ENCODE measurements around the gene EN2. TPM values are rescaled to one million over a fixed set of nuclear protein-coding genes. Genes with fewer than 3 reads are reported as not detected.
"Not testable (repeated sequence)": the region's sequence is repeated elsewhere in the genome, so short reads cannot be mapped to it uniquely, and the experiment has no call there.

The EN2 gene
- total RNA-seq, 4 donors from 2014 or later, result 0.13 to 0.15 TPM; not detected in 2

DNA sequence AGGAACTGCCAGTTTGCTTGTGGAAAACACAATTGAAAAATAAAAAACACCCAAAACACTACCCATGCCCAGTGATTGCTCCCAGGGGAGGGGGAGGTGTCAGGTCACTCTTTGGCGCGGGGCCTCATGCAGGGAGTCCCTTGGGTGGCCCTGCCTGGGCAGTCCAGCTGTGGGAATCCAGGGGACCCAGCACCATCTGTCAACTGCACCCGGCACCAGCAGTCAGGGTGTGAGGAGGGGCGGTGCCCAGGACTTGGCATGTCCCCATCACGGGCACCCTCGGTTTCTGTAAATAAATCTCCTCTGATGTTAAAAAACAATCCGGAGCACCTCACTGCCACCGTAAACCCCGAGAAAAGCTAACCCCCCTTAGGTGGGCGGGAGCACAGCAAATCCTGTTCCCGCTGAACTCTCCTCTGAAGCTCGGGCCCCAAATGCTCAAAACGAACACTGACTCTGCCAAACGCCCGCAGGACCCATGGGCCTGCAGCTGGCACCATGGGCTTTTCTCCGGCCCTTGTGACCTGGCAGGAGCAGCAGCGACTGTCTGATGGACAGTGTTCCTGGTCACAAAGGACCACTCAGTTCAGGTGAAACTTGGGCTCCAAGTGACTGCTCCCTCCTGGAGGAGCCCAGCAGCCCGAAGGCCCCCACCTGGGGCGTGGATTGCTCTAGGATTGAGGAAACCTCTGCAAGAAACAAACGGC lies 18.5 kb upstream of the EN2 start:
- Histone ChIP-seq H3K4me3 (no peak overlapping the region), H3K27ac (no peak overlapping the region), H3K27me3 (peaks cover 90% of the 10 kb centered on the region), H3K9me3 (no peaks in the 10 kb centered on the region), H3K4me1 (no peaks in the 10 kb centered on the region), H3K36me3 (no peaks in the 10 kb centered on the region)
- TF ChIP-seq POLR2AphosphoS5 (IDR thresholded peaks at IDR 0.05) (no peak), EP300 (IDR thresholded peaks at IDR 0.05) (no peak), POLR2A (IDR thresholded peaks at IDR 0.05) (no peak)
- TF ChIP-seq, protein P1, sequence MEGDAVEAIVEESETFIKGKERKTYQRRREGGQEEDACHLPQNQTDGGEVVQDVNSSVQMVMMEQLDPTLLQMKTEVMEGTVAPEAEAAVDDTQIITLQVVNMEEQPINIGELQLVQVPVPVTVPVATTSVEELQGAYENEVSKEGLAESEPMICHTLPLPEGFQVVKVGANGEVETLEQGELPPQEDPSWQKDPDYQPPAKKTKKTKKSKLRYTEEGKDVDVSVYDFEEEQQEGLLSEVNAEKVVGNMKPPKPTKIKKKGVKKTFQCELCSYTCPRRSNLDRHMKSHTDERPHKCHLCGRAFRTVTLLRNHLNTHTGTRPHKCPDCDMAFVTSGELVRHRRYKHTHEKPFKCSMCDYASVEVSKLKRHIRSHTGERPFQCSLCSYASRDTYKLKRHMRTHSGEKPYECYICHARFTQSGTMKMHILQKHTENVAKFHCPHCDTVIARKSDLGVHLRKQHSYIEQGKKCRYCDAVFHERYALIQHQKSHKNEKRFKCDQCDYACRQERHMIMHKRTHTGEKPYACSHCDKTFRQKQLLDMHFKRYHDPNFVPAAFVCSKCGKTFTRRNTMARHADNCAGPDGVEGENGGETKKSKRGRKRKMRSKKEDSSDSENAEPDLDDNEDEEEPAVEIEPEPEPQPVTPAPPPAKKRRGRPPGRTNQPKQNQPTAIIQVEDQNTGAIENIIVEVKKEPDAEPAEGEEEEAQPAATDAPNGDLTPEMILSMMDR (IDR thresholded peaks at IDR 0.05), result no peak
- 40% methylated on average over 2 of the region's 20 CpGs; no CpG with 5 or more reads in 1 of the 2 donors for WGBS, 2 donors (ENCODE audit: low coverage in 1 of 2)
- ATAC-seq, result no peak

DNA sequence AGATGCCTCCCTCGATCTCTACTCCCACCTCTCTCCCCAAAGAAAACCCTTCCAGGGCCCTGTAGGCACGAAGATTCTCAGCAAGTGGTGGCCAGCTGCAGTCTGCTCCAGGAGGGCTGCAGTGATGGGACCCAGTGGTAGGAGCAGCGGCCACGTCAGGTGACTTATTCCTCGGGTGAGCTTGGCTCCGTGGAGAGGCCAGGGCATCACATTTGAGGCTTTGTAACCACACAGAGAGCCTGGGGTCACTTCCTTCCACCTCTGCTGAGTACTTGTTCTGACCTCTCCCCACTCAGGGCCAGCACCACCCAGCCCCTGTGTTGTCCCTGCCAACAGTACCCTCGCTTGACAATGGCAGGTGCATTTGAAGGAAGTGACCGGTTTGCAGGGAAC lies 17.9 kb upstream of the EN2 start:
- Histone ChIP-seq H3K4me1 (no peaks in the 10 kb centered on the region), H3K27ac (no peak overlapping the region), H3K27me3 (peaks cover 96% of the 10 kb centered on the region), H3K36me3 (no peaks in the 10 kb centered on the region), H3K9me3 (no peaks in the 10 kb centered on the region), H3K4me3 (no peak overlapping the region)
- 60 to 80% methylated on average over 1 of the region's 8 CpGs for WGBS, 2 donors (ENCODE audit: low coverage in 1 of 2)
- TF ChIP-seq POLR2AphosphoS5 (IDR thresholded peaks at IDR 0.05) (no peak), POLR2A (IDR thresholded peaks at IDR 0.05) (no peak), EP300 (IDR thresholded peaks at IDR 0.05) (no peak)
- TF ChIP-seq, protein P1 (IDR thresholded peaks at IDR 0.05), result no peak
- no peak for ATAC-seq

DNA sequence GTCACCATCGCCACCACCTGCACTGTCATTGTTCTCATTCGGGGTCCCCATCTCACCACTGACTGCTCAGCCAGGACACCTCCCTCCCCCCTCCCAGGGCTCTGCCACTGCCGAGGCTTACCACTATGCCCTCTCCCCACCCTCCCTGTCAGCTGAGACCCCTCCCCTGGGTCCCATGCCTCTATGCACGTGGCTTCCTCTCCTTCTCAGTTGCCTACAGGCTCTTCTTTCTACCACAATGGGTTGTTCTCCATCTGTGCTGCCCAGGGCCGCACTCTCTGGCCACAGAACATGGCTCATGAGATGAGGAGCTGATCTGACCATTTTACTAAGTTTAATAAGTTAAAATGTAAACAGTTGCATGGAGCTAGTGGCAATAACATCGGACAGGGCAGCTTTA lies 16.1 kb upstream of the EN2 start:
- 45 to 61% methylated on average over 6 of the region's 6 CpGs for WGBS, 2 donors (ENCODE audit: low coverage in 1 of 2)
- H3K4me3 ChIP-seq, result no peak overlapping the region

DNA sequence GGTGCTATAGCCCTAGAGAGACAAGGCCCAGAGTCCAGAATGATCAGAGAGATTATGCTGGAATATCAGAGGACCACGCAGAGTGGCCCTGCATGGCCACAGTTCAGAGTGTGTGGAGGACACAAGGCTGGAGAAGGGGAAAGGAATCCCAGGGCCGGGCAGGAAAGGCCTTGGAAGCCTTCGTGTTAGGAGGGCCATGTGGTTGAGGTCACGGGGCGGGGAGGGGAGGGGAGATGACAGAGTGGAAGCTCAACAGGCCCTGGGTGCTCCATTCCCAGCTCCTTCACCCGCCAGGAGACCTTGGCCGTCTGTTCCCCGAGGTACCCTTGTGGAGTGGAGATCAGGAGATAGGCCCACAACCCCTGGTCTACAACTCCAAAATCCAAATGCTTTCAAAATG lies 13.2 kb upstream of the EN2 start:
- Histone ChIP-seq H3K27me3 (peaks cover 97% of the 10 kb centered on the region), H3K9me3 (no peaks in the 10 kb centered on the region), H3K36me3 (no peaks in the 10 kb centered on the region), H3K27ac (no peak overlapping the region), H3K4me3 (no peak overlapping the region), H3K4me1 (peaks cover 0 to 17% (median 8%) of the 10 kb centered on the region in 3 donors)
- 76 to 80% methylated on average over 2 to 8 of the region's 8 CpGs for WGBS, 2 donors (ENCODE audit: low coverage in 1 of 2)
- no peak for ATAC-seq
- TF ChIP-seq EP300 (IDR thresholded peaks at IDR 0.05), result no peak
- no peak for TF ChIP-seq POLR2A (IDR thresholded peaks at IDR 0.05)
- TF ChIP-seq, protein P1 (IDR thresholded peaks at IDR 0.05), result no peak
- no peak for TF ChIP-seq POLR2AphosphoS5 (IDR thresholded peaks at IDR 0.05)

More for the DNA sequence above, 16.1 kb upstream of the EN2 start:
- Histone ChIP-seq H3K4me1 (no peaks in the 10 kb centered on the region), H3K36me3 (no peaks in the 10 kb centered on the region), H3K27ac (no peak overlapping the region), H3K9me3 (no peaks in the 10 kb centered on the region), H3K27me3 (peaks cover 97% of the 10 kb centered on the region)
- no peak for ATAC-seq
- TF ChIP-seq POLR2A (IDR thresholded peaks at IDR 0.05) (no peak), POLR2AphosphoS5 (IDR thresholded peaks at IDR 0.05) (no peak), EP300 (IDR thresholded peaks at IDR 0.05) (no peak)
- TF ChIP-seq, protein P1 (IDR thresholded peaks at IDR 0.05), result no peak

DNA sequence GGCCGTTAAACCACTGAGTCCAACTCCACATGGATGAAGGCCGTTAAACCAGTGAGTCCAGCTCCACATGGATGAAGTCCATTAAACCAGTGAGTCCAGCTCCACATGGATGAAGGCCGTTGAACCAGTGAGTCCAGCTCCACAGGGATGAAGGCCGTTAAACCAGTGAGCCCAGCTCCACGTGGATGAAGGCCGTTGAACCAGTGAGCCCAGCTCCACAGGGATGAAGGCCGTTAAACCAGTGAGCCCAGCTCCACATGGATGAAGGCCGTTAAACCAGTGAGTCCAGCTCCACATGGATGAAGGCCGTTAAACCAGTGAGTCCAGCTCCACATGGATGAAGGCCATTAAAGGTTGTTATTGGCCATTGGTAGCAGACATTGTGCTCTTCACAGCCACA lies 12.3 kb upstream of the EN2 start:
- H3K36me3 ChIP-seq, H3K4me3 ChIP-seq, H3K9me3 ChIP-seq, H3K27ac ChIP-seq, ATAC-seq: not testable (repeated sequence)
- WGBS, 2 donors (ENCODE audit: low coverage in 1 of 2), result 76 to 79% methylated on average over 5 to 8 of the region's 9 CpGs
- H3K4me1 ChIP-seq, result peaks cover 0 to 26% (median 9%) of the 10 kb centered on the region in 3 donors
- peaks cover 97% of the 10 kb centered on the region for H3K27me3 ChIP-seq

Measured in gastroesophageal sphincter (tissue), 4 donors.